ENCODE data around the gene NLGN1.
"Not testable (repeated sequence)": the region's sequence is repeated elsewhere in the genome, so short reads cannot be mapped to it uniquely, and the experiment has no call there.

NLGN1 gene

GRCh38 chr3:174199696-174200095, 802.2 kb downstream of the NLGN1 start:
- no peaks in the 10 kb centered on the region for H3K36me3 ChIP-seq (ENCODE audit: control insufficient read depth, insufficient read depth, low read length)
- H3K9ac ChIP-seq (ENCODE audit: low read depth, low read length) = no peak overlapping the region
- no peak overlapping the region for H3K4me3 ChIP-seq (ENCODE audit: low read depth, low read length)
- no peaks in the 10 kb centered on the region for H3K9me3 ChIP-seq (ENCODE audit: control insufficient read depth, insufficient read depth, low read length)
- H3K4me1 ChIP-seq (ENCODE audit: control insufficient read depth, insufficient read depth, low read length) = peaks cover 5% of the 10 kb centered on the region
- no peaks in the 10 kb centered on the region for H3K27me3 ChIP-seq (ENCODE audit: control insufficient read depth, insufficient read depth, low read length)

GRCh38 chr3:174202116-174202515, 804.6 kb downstream of the NLGN1 start:
- no peaks in the 10 kb centered on the region for H3K27me3 ChIP-seq (ENCODE audit: control insufficient read depth, insufficient read depth, low read length)
- no peaks in the 10 kb centered on the region for H3K36me3 ChIP-seq (ENCODE audit: control insufficient read depth, insufficient read depth, low read length)
- H3K9ac ChIP-seq (ENCODE audit: low read depth, low read length) = no peak overlapping the region

GRCh38 chr3:174202561-174202960, 805.0 kb downstream of the NLGN1 start:
- H3K4me1 ChIP-seq (ENCODE audit: control insufficient read depth, insufficient read depth, low read length) = peaks cover 5% of the 10 kb centered on the region
- H3K9ac ChIP-seq (ENCODE audit: low read depth, low read length) = no peak overlapping the region
- H3K36me3 ChIP-seq (ENCODE audit: control insufficient read depth, insufficient read depth, low read length) = no peaks in the 10 kb centered on the region
- no peak overlapping the region for H3K4me3 ChIP-seq (ENCODE audit: low read depth, low read length)
- no peaks in the 10 kb centered on the region for H3K27me3 ChIP-seq (ENCODE audit: control insufficient read depth, insufficient read depth, low read length)
- no peaks in the 10 kb centered on the region for H3K9me3 ChIP-seq (ENCODE audit: control insufficient read depth, insufficient read depth, low read length)

More at GRCh38 chr3:174202116-174202515, 804.6 kb downstream of the NLGN1 start:
- H3K4me1 ChIP-seq (ENCODE audit: control insufficient read depth, insufficient read depth, low read length) = peaks cover 5% of the 10 kb centered on the region
- no peak overlapping the region for H3K4me3 ChIP-seq (ENCODE audit: low read depth, low read length)
- no peaks in the 10 kb centered on the region for H3K9me3 ChIP-seq (ENCODE audit: control insufficient read depth, insufficient read depth, low read length)

- Histone ChIP-seq H3K27me3 (ENCODE audit: control insufficient read depth, insufficient read depth, low read length) (no peaks in the 10 kb centered on the region), H3K9ac (ENCODE audit: low read depth, low read length) (no peak overlapping the region), H3K9me3 (ENCODE audit: control insufficient read depth, insufficient read depth, low read length) (no peaks in the 10 kb centered on the region), H3K4me1 (ENCODE audit: control insufficient read depth, insufficient read depth, low read length) (peaks cover 5% of the 10 kb centered on the region), H3K4me3 (ENCODE audit: low read depth, low read length) (no peak overlapping the region), H3K36me3 (ENCODE audit: control insufficient read depth, insufficient read depth, low read length) (no peaks in the 10 kb centered on the region)
Measured at GRCh38 chr3:174204765-174205164, 807.2 kb downstream of the NLGN1 start.

- H3K9ac ChIP-seq (ENCODE audit: low read depth, low read length) = no peak overlapping the region
- no peaks in the 10 kb centered on the region for H3K36me3 ChIP-seq (ENCODE audit: control insufficient read depth, insufficient read depth, low read length)
- H3K4me1 ChIP-seq (ENCODE audit: control insufficient read depth, insufficient read depth, low read length) = peaks cover 5% of the 10 kb centered on the region
- H3K4me3 ChIP-seq (ENCODE audit: low read depth, low read length) = no peak overlapping the region
- H3K9me3 ChIP-seq (ENCODE audit: control insufficient read depth, insufficient read depth, low read length) = no peaks in the 10 kb centered on the region
- H3K27me3 ChIP-seq (ENCODE audit: control insufficient read depth, insufficient read depth, low read length) = no peaks in the 10 kb centered on the region
Measured at GRCh38 chr3:174206607-174207192, 809.2 kb downstream of the NLGN1 start.

- Histone ChIP-seq H3K36me3 (ENCODE audit: control insufficient read depth, insufficient read depth, low read length) (no peaks in the 10 kb centered on the region), H3K27me3 (ENCODE audit: control insufficient read depth, insufficient read depth, low read length) (no peaks in the 10 kb centered on the region), H3K9ac (ENCODE audit: low read depth, low read length) (no peak overlapping the region), H3K9me3 (ENCODE audit: control insufficient read depth, insufficient read depth, low read length) (no peaks in the 10 kb centered on the region), H3K4me1 (ENCODE audit: control insufficient read depth, insufficient read depth, low read length) (no peaks in the 10 kb centered on the region), H3K4me3 (ENCODE audit: low read depth, low read length) (no peak overlapping the region)
Measured at GRCh38 chr3:174208161-174208560, 810.6 kb downstream of the NLGN1 start.

GRCh38 chr3:174211896-174212295, 814.4 kb downstream of the NLGN1 start:
- H3K4me1 ChIP-seq (ENCODE audit: control insufficient read depth, insufficient read depth, low read length); H3K9ac ChIP-seq (ENCODE audit: low read depth, low read length); H3K36me3 ChIP-seq (ENCODE audit: control insufficient read depth, insufficient read depth, low read length); H3K9me3 ChIP-seq (ENCODE audit: control insufficient read depth, insufficient read depth, low read length); H3K4me3 ChIP-seq (ENCODE audit: low read depth, low read length); H3K27me3 ChIP-seq (ENCODE audit: control insufficient read depth, insufficient read depth, low read length): not testable (repeated sequence)

GRCh38 chr3:174215456-174215855, 817.9 kb downstream of the NLGN1 start:
- Histone ChIP-seq H3K9ac (ENCODE audit: low read depth, low read length) (no peak overlapping the region), H3K36me3 (ENCODE audit: control insufficient read depth, insufficient read depth, low read length) (no peaks in the 10 kb centered on the region), H3K27me3 (ENCODE audit: control insufficient read depth, insufficient read depth, low read length) (no peaks in the 10 kb centered on the region), H3K4me1 (ENCODE audit: control insufficient read depth, insufficient read depth, low read length) (peaks cover 9% of the 10 kb centered on the region), H3K4me3 (ENCODE audit: low read depth, low read length) (no peak overlapping the region), H3K9me3 (ENCODE audit: control insufficient read depth, insufficient read depth, low read length) (no peaks in the 10 kb centered on the region)

- peaks cover 9% of the 10 kb centered on the region for H3K4me1 ChIP-seq (ENCODE audit: control insufficient read depth, insufficient read depth, low read length)
- H3K27me3 ChIP-seq (ENCODE audit: control insufficient read depth, insufficient read depth, low read length) = no peaks in the 10 kb centered on the region
- no peaks in the 10 kb centered on the region for H3K9me3 ChIP-seq (ENCODE audit: control insufficient read depth, insufficient read depth, low read length)
- no peaks in the 10 kb centered on the region for H3K36me3 ChIP-seq (ENCODE audit: control insufficient read depth, insufficient read depth, low read length)
- H3K4me3 ChIP-seq (ENCODE audit: low read depth, low read length) = no peak overlapping the region
- H3K9ac ChIP-seq (ENCODE audit: low read depth, low read length) = no peak overlapping the region
Measured at GRCh38 chr3:174216019-174216418, 818.5 kb downstream of the NLGN1 start.

- no peak overlapping the region for H3K4me3 ChIP-seq (ENCODE audit: low read depth, low read length)
- H3K36me3 ChIP-seq (ENCODE audit: control insufficient read depth, insufficient read depth, low read length) = no peaks in the 10 kb centered on the region
- no peak overlapping the region for H3K9ac ChIP-seq (ENCODE audit: low read depth, low read length)
- H3K27me3 ChIP-seq (ENCODE audit: control insufficient read depth, insufficient read depth, low read length) = no peaks in the 10 kb centered on the region
- no peaks in the 10 kb centered on the region for H3K9me3 ChIP-seq (ENCODE audit: control insufficient read depth, insufficient read depth, low read length)
- peaks cover 9% of the 10 kb centered on the region for H3K4me1 ChIP-seq (ENCODE audit: control insufficient read depth, insufficient read depth, low read length)
Measured at GRCh38 chr3:174216946-174217718, 819.6 kb downstream of the NLGN1 start.

GRCh38 chr3:174218016-174218415, 820.5 kb downstream of the NLGN1 start:
- H3K9me3 ChIP-seq (ENCODE audit: control insufficient read depth, insufficient read depth, low read length) = no peaks in the 10 kb centered on the region
- peaks cover 9% of the 10 kb centered on the region for H3K4me1 ChIP-seq (ENCODE audit: control insufficient read depth, insufficient read depth, low read length)
- no peak overlapping the region for H3K9ac ChIP-seq (ENCODE audit: low read depth, low read length)
- H3K4me3 ChIP-seq (ENCODE audit: low read depth, low read length) = no peak overlapping the region
- H3K36me3 ChIP-seq (ENCODE audit: control insufficient read depth, insufficient read depth, low read length) = no peaks in the 10 kb centered on the region
- no peaks in the 10 kb centered on the region for H3K27me3 ChIP-seq (ENCODE audit: control insufficient read depth, insufficient read depth, low read length)

GRCh38 chr3:174219738-174220137, 822.2 kb downstream of the NLGN1 start:
- Histone ChIP-seq H3K27me3 (ENCODE audit: control insufficient read depth, insufficient read depth, low read length) (no peaks in the 10 kb centered on the region), H3K4me1 (ENCODE audit: control insufficient read depth, insufficient read depth, low read length) (peaks cover 6% of the 10 kb centered on the region), H3K9me3 (ENCODE audit: control insufficient read depth, insufficient read depth, low read length) (no peaks in the 10 kb centered on the region), H3K4me3 (ENCODE audit: low read depth, low read length) (no peak overlapping the region), H3K9ac (ENCODE audit: low read depth, low read length) (no peak overlapping the region), H3K36me3 (ENCODE audit: control insufficient read depth, insufficient read depth, low read length) (no peaks in the 10 kb centered on the region)

All from iPS-15b (cell line).